Uterus (tissue), 2 donors: ENCODE results near the gene PPP3CA.

Experiments used
- CTCF ChIP-seq, 4 experiments: fragments of 200-600 bp in 2 of 4; fragments of 450-650 bp in 2 of 4; sonication (generic) in 2 of 4; IDR thresholded peaks; one replicate each; pipeline ENCODE4 v1.5.1; 2016 to 2019; ENCODE audit warnings: antibody characterized with exemption in 4 of 4, mild to moderate bottlenecking in 2 of 4, moderate library complexity in 1 of 4
- POLR2A ChIP-seq, 2 donors: fragments of 450-650 bp; IDR thresholded peaks; one replicate each; pipeline ENCODE4 v1.6.1; 2016; ENCODE audit warnings: antibody characterized with exemption in 2 of 2, mild to moderate bottlenecking in 1 of 2, moderate library complexity in 1 of 2

GRCh38 chr4:101239665-101240064 lies 107.7 kb downstream of the PPP3CA start:
- no peak for TF ChIP-seq CTCF (IDR thresholded peaks at IDR 0.05)
- TF ChIP-seq POLR2A (IDR thresholded peaks at IDR 0.05) = no peak
